HG03432 (cell line): Measurements from ENCODE around the gene ITPKB.
A peak's percentile ranks its signal among the peaks of the same experiment; 100 is the strongest.
"Not testable (repeated sequence)": the region's sequence is repeated elsewhere in the genome, so short reads cannot be mapped to it uniquely, and the experiment has no call there.

Experiments
- ATAC-seq: cut with Tn5 transposase; IDR thresholded peaks from one replicate; pipeline ENCODE4 v1.9.1; 2021; ENCODE audit warnings: mild to moderate bottlenecking, moderate library complexity; ENCODE audit not compliant: unreplicated experiment

ITPKB gene

DNA sequence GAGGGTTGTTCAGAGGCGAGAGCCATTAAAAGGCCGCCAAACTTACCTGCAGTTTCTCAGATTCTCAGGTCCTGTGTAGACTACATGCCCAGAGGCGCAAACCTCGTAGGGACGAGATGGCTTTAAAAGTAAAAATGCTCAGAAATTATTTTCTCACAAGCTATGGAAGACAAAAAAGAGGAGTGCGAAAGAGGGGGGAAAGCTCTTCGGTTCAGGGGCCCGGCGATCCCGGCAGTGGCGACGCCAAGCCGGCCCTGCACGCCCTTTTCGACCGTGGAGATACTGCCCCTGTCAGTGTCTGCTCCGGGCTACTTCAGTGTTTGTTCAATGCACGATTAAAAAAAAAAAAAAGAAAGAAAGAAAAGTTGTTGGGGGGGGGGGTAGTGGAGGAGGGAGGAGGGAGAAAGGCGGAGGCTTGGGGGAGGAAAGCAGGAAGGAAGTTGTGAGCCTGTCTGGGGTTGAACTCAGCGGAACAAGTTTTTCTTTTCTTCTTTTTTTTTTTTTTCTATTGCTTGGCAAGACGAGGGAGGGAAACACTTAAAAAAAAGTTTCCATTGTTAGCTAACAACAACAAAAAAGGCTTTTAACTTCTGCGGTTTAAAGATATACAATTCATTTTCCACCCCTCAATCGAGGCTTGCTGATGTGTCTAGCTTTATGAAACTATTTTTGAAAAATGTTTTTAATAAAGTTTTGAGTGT, at the start of gene ITPKB:
Gene ITPKB (minus strand): TSS at position 288 of the 701 bp plus-strand sequence. CDS start 1,824 bp downstream, outside the sequence.
- no peak for ATAC-seq

GRCh38 chr1:226787638-226788037, 48.6 kb upstream of the ITPKB start:
- ATAC-seq = no peak

GRCh38 chr1:226787071-226787470, 48.0 kb upstream of the ITPKB start:
- ATAC-seq = no peak

- peak; percentile 87 for ATAC-seq
Measured at GRCh38 chr1:226786550-226786949, 47.5 kb upstream of the ITPKB start.

DNA sequence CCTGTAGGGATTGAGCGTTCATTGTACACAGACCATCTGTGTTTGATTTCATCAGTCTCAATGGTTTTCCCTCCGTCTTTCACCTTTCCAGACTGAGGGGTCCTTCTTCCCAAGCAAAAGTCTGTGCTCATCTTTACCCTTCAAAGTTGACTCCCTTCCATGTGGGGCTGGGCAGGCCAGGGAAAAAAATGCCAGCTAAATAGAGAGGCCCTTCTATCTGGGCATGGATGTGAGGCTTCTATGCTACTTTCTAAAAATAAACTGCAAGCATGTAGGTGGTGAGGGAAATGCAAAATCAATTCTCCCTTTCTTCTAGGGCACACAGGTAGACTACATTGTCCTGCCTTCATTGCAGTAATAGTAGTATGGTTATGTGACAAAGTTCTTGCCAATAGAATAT, 46.7 kb upstream of the ITPKB start:
- ATAC-seq = no peak

GRCh38 chr1:226784081-226785049, 45.3 kb upstream of the ITPKB start:
- no peak for ATAC-seq

DNA sequence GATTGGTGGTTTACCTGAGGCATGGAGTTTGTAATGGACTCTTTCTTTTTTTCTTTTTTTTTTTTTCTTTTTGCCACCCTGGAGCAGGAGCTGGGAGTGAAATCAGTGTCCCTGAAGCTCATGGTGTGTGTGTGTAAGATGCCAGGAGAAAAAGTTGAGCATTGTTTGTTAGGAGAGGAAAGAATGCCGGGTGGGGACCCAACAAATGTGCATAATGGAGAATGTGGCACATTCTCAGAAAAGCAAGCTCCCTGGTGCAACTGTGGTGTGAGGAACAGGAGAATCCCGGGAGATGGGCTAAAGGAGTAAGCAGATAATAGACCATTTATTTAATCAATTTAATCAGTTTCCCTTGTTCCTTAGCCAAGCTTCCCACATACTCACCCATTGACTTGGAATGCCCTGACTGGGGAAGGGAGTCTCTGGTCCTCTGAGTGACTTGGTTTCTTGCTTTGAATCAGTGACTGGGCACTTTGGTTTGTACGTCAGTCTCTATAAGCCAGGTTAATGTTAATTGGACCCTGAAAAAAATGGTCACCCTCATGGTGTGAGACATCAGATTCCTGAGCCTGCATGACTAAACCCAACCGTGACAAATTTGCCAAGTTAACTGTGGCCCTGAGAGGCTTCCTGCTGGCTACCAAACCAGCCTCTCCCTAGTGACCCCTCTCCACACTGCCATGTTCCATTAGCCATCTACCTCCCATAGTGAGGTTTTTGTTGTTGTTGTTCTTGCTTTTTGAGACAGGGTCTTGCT, 43.9 kb upstream of the ITPKB start:
- ATAC-seq = no peak

- no peak for ATAC-seq
Measured at GRCh38 chr1:226781937-226782609, 43.0 kb upstream of the ITPKB start.

GRCh38 chr1:226779561-226779960, 40.5 kb upstream of the ITPKB start:
- no peak for ATAC-seq

DNA sequence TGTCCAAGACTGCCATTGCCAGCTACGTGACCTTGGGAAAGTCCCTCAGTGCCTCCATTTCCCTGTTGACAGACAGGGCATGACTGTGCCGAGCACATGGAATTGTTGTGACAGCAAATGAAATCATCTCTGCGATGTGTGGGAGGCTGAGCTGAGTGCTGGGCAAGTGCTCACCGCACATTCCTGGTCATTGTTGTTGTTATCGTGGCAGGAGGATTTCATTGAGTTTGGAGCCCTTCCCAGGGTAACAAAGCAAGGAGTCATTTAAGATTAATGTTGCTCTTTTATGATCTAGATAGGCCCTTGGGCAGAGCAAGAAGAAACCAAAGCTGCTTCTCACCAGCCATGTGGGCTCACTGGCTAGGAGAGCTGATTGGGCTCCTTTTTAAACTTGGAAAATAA, 39.6 kb upstream of the ITPKB start:
- no peak for ATAC-seq

DNA sequence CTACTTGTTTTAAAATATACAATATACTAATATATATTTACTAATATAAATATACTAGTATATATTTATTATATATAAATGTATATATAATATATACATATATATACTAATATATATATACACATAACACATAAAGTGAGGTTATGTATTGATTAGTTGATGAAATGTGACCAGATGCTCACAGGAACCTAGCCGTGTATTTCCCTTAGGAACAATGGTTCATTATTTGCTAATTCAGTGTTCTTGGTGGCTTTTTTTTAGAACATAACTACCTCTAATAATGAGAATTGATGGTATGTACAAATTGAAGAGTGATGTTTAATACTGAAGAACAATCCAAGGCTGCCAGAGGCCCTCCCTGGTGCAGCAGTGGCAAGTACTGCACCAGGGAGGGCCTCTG, 37.9 kb upstream of the ITPKB start:
- no peak for ATAC-seq

- no peak for ATAC-seq
Measured at GRCh38 chr1:226776066-226776465, 37.0 kb upstream of the ITPKB start.

- ATAC-seq = peak; percentile 85
Measured at GRCh38 chr1:226772446-226773139, 33.5 kb upstream of the ITPKB start.

GRCh38 chr1:226767170-226767569, 28.1 kb upstream of the ITPKB start:
- ATAC-seq = not testable (repeated sequence)

DNA sequence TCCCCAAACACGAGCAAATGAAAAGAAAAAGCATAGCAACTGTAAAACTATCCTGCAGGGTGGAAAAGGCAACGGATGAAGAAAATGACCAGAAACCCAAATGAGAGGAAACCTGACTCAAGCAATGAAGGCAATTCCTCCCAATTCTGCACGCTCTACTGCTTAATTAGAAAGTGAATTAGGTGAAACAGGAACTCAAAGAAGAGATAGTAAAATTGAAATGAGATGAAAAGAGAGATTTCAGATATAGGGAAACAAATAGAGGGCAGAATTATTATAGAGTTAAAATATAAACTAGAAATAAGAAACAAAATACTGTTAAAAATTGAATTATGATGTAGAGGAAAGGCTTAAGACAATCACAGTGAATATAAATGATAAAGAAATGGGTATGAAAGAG, 27.5 kb upstream of the ITPKB start:
- no peak for ATAC-seq

GRCh38 chr1:226764533-226764932, 25.5 kb upstream of the ITPKB start:
- peak; percentile 89 for ATAC-seq

GRCh38 chr1:226763905-226764264, 24.8 kb upstream of the ITPKB start:
- peak; percentile 40 for ATAC-seq

- ATAC-seq = no peak
Measured at GRCh38 chr1:226762988-226763904, 24.2 kb upstream of the ITPKB start.

GRCh38 chr1:226762055-226762454, 23.0 kb upstream of the ITPKB start:
- ATAC-seq = no peak
